HUDEP-2 (cell line): ENCODE results near the gene RHOH.

Source experiments
- DNase-seq, 76 experiments: peaks; one replicate each; lab custom pipeline; 2025; ENCODE audit not compliant: unreplicated experiment in 76 of 76; lab: John Stamatoyannopoulos, UW

The RHOH gene

GRCh38 chr4:40204507-40205258 is 7.9 kb downstream of the RHOH start:
- DNase-seq = peak in 27 of 76 experiments; percentile 16 to 75 (median 41)

- DNase-seq = peak in 72 of 76 experiments; percentile 6 to 87 (median 52)
These were observed 8.7 kb downstream of the RHOH start for GRCh38 chr4:40205259-40206198.

GRCh38 chr4:40206426-40206825 is 9.6 kb downstream of the RHOH start:
- DNase-seq = peak in 6 of 76 experiments; percentile 6 to 29 (median 10)

GRCh38 chr4:40209401-40209800 is 12.6 kb downstream of the RHOH start:
- DNase-seq = no peak

GRCh38 chr4:40210776-40211175 is 13.9 kb downstream of the RHOH start:
- no peak for DNase-seq

GRCh38 chr4:40211224-40212185 is 14.7 kb downstream of the RHOH start:
- DNase-seq = no peak

- DNase-seq = peak in 2 of 76 experiments; percentile 2 to 6
These were observed 16.1 kb downstream of the RHOH start for GRCh38 chr4:40212674-40213527.

- DNase-seq = no peak
These were observed 17.2 kb downstream of the RHOH start for GRCh38 chr4:40214038-40214437.

GRCh38 chr4:40214661-40215418 is 18.0 kb downstream of the RHOH start:
- DNase-seq = no peak

- no peak for DNase-seq
These were observed 20.0 kb downstream of the RHOH start for GRCh38 chr4:40216622-40217366.

GRCh38 chr4:40221744-40222143 is 24.9 kb downstream of the RHOH start:
- DNase-seq = no peak

GRCh38 chr4:40223343-40223742 is 26.5 kb downstream of the RHOH start:
- no peak for DNase-seq

GRCh38 chr4:40224432-40224831 is 27.6 kb downstream of the RHOH start:
- DNase-seq = no peak

GRCh38 chr4:40225497-40225896 is 28.7 kb downstream of the RHOH start:
- DNase-seq = peak in 1 of 76 experiments; percentile 21

- no peak for DNase-seq
These were observed 30.5 kb downstream of the RHOH start for GRCh38 chr4:40227284-40227683.

- peak in 1 of 76 experiments; percentile 9 for DNase-seq
These were observed 31.9 kb downstream of the RHOH start for GRCh38 chr4:40228497-40229365.

- no peak for DNase-seq
These were observed 34.6 kb downstream of the RHOH start for GRCh38 chr4:40231316-40231863.
